GM19438 (cell line): ENCODE data around the gene SMARCA1.

Experiments
- ATAC-seq: cut with Tn5 transposase; IDR thresholded peaks from one replicate; pipeline ENCODE4 v1.9.1; 2021; ENCODE audit warnings: low read depth; ENCODE audit not compliant: unreplicated experiment

The SMARCA1 gene

GRCh38 chrX:129462707-129463106 is 60.6 kb downstream of the SMARCA1 start:
- no peak for ATAC-seq

- no peak for ATAC-seq
Observed at GRCh38 chrX:129461801-129462456, 61.4 kb downstream of the SMARCA1 start.

- ATAC-seq, result no peak
Observed at GRCh38 chrX:129452523-129452922, 70.8 kb downstream of the SMARCA1 start.

- ATAC-seq, result no peak
Observed at GRCh38 chrX:129450123-129450522, 73.2 kb downstream of the SMARCA1 start.

GRCh38 chrX:129449148-129449547 is 74.1 kb downstream of the SMARCA1 start:
- ATAC-seq, result no peak

GRCh38 chrX:129445436-129445835 is 77.9 kb downstream of the SMARCA1 start:
- ATAC-seq, result no peak

GRCh38 chrX:129433945-129434344 is 89.3 kb downstream of the SMARCA1 start:
- no peak for ATAC-seq

- ATAC-seq, result no peak
Observed at GRCh38 chrX:129433461-129433860, 89.8 kb downstream of the SMARCA1 start.

GRCh38 chrX:129427267-129427666 is 96.0 kb downstream of the SMARCA1 start:
- no peak for ATAC-seq

- no peak for ATAC-seq
Observed at GRCh38 chrX:129423191-129423590, 100.1 kb downstream of the SMARCA1 start.

- ATAC-seq, result no peak
Observed at GRCh38 chrX:129404670-129405008, 118.7 kb downstream of the SMARCA1 start.

- no peak for ATAC-seq
Observed at GRCh38 chrX:129403974-129404669, 119.2 kb downstream of the SMARCA1 start.
